AG04450 (cell line): ENCODE results near the gene KATNA1. TPM values are rescaled to one million over a fixed set of nuclear protein-coding genes. Genes with fewer than 3 reads are reported as not detected.

ENCODE experiments used
- CTCF ChIA-PET: fragments of 300-600, 350-600 bp; formaldehyde crosslinking; extraction: SDS; loops from one replicate; lab custom pipeline; 2022; ENCODE audit warnings: antibody characterized with exemption, inconsistent platforms; lab: Charles Lee
- POLR2A ChIA-PET: fragments of 350-600 bp; formaldehyde crosslinking; extraction: SDS; loops from one replicate; lab custom pipeline; 2021; ENCODE audit warnings: antibody characterized with exemption, inconsistent platforms; lab: Yijun Ruan, JAX
- DNase-seq: peaks from one replicate; pipeline ENCODE4 v3.0.0-alpha.2; 2011; ENCODE audit warnings: low read depth, low spot score
- H3K27ac ChIP-seq: one replicate; pipeline ENCODE4 v1.5.1; 2012; ENCODE audit warnings: low read depth, low read length, control low read depth
- H3K27me3 ChIP-seq: one replicate; pipeline ENCODE4 v1.6.0; 2012; ENCODE audit warnings: low read length; ENCODE audit not compliant: control insufficient read depth, insufficient read depth
- H3K4me3 ChIP-seq: 2 replicates; pipeline ENCODE4 v1.5.1; 2011; ENCODE audit warnings: mild to moderate bottlenecking, low read depth, low read length, control low read depth
- H3K9me3 ChIP-seq: 2 replicates; pipeline ENCODE4 v1.5.1; 2012; ENCODE audit warnings: low read length; ENCODE audit not compliant: control insufficient read depth, insufficient read depth
- polyA plus RNA-seq: library from polyadenylated mRNA; depleted of rRNA; stranded (reverse); fragments of >200 nt; gene quantifications from 2 replicates; pipeline ENCODE4 v1.2.3, GENCODE V29; 2011; rRNA removed
- small RNA-seq: library from RNA; depleted of rRNA; stranded (forward); fragments of <200 nt; gene quantifications from one replicate; pipeline ENCODE3, GENCODE V24; 2012; ENCODE audit warnings: low read depth; ENCODE audit not compliant: insufficient read length
- TF ChIP-seq, protein P1 (sequence below): IDR thresholded peaks from 2 replicates; pipeline ENCODE4 v1.5.1; 2011; ENCODE audit warnings: low read depth, low read length, control low read depth, inconsistent platforms

KATNA1 gene
- polyA plus RNA-seq, 1 experiment: 37.4 TPM

DNA sequence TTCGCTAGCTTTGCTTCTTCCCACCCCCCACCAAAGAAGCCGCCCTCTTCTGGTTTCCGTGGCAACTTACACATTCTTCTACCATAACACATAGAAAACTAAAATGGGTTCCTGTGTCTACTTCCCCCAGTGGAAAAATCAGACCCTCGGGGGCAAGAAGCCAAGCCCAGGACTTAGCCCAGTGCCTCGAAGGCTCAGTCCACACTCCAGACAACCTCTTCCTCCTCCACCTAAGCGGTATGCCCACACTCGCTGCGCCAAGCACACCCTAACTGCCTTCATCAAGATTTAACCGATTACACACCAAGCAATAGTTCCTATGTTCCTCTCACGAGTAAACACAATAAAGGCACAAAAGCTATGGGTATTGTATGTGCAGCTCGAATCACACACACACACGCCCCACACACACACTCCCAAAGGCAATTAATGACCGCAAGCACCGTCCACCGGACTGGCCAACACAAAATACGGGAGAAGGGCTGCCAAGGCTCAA lies 103.2 kb downstream of the KATNA1 start:
- Histone ChIP-seq H3K4me3 (peak overlapping the region; percentile 71), H3K27ac (peak overlapping the region; percentile 95), H3K9me3 (no peaks in the 10 kb centered on the region), H3K27me3 (no peaks in the 10 kb centered on the region)
- ChIA-PET POLR2A (interaction anchor here (0.5 kb wide), 1 partner anchor 1020 kb away, joined by 3 read pairs; no protein-coding TSS in a partner anchor), CTCF (interaction anchor here (0.6 to 2.4 kb wide), 6 partner anchors 9 to 517 kb away, joined by 3 to 8 read pairs (median 4); partner anchors contain the start of gene GINM1)
- DNase-seq: peak; percentile 41
- TF ChIP-seq, protein P1, sequence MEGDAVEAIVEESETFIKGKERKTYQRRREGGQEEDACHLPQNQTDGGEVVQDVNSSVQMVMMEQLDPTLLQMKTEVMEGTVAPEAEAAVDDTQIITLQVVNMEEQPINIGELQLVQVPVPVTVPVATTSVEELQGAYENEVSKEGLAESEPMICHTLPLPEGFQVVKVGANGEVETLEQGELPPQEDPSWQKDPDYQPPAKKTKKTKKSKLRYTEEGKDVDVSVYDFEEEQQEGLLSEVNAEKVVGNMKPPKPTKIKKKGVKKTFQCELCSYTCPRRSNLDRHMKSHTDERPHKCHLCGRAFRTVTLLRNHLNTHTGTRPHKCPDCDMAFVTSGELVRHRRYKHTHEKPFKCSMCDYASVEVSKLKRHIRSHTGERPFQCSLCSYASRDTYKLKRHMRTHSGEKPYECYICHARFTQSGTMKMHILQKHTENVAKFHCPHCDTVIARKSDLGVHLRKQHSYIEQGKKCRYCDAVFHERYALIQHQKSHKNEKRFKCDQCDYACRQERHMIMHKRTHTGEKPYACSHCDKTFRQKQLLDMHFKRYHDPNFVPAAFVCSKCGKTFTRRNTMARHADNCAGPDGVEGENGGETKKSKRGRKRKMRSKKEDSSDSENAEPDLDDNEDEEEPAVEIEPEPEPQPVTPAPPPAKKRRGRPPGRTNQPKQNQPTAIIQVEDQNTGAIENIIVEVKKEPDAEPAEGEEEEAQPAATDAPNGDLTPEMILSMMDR: no peak

Small RNAs within 50 kb of the gene (small RNA-seq; reads per million reads assigned to genes)
- gene RF00019 (not detected), gene RF00410 (not detected)

Other genes with a start within 250 kb of the KATNA1 start
- gene SUMO4, start 248.5 kb downstream of the KATNA1 start, polyA plus RNA-seq: 0.17 TPM in 1 of 2 replicates, not detected in the other
- 0.01 and 0.02 TPM in 2 replicates for gene ZC3H12D, start 163.7 kb downstream of the KATNA1 start, polyA plus RNA-seq
- 12.0 and 14.7 TPM in 2 replicates for gene PPIL4, start 102.7 kb downstream of the KATNA1 start, polyA plus RNA-seq
- 28.3 and 42.0 TPM in 2 replicates for gene GINM1, start 82.3 kb downstream of the KATNA1 start, polyA plus RNA-seq
- 13.1 and 17.6 TPM in 2 replicates for gene LATS1, start 69.4 kb upstream of the KATNA1 start, polyA plus RNA-seq
- 25.6 and 27.9 TPM in 2 replicates for gene NUP43, start 97.8 kb upstream of the KATNA1 start, polyA plus RNA-seq
- gene PCMT1, start 101.0 kb upstream of the KATNA1 start, polyA plus RNA-seq: 77.5 and 96.2 TPM in 2 replicates
- 64.3 and 71.0 TPM in 2 replicates for gene LRP11, start 215.6 kb upstream of the KATNA1 start, polyA plus RNA-seq
- gene RAET1E, start 249.4 kb upstream of the KATNA1 start, polyA plus RNA-seq: not detected in 2 replicates